HEK293 (cell line): ENCODE measurements around the gene CDH5.

ENCODE experiments used
- CTCF ChIA-PET: fragments of 350-600 bp; formaldehyde crosslinking; extraction: SDS; loops from one replicate; lab custom pipeline; 2021; ENCODE audit warnings: antibody characterized with exemption; lab: Yijun Ruan, JAX
- POLR2A ChIA-PET: fragments of 300-600 bp; formaldehyde crosslinking; extraction: SDS; loops from one replicate; lab custom pipeline; 2020; ENCODE audit warnings: antibody characterized with exemption, inconsistent platforms; lab: Yijun Ruan, JAX
- H3K27ac ChIP-seq: fragments of 200-500 bp; sonication (Bioruptor generic); 2 replicates; pipeline ENCODE4 v1.5.1; 2014; ENCODE audit warnings: low read depth, low read length, control low read depth, inconsistent platforms; ENCODE audit errors: extremely low read depth
- H3K36me3 ChIP-seq, 2 experiments: fragments of 200-500 bp in 1 of 2; sonication (Bioruptor generic) in 1 of 2; 1 replicate in 1 of 2; 2 replicates in 1 of 2; pipeline ENCODE4 v1.5.1; 2014 to 2017; ENCODE audit warnings: inconsistent platforms in 2 of 2, low read length in 2 of 2; ENCODE audit not compliant: control insufficient read depth in 2 of 2, insufficient read depth in 1 of 2
- H3K4me1 ChIP-seq: fragments of 200-500 bp; sonication (Bioruptor generic); 2 replicates; pipeline ENCODE4 v1.5.1; 2014; ENCODE audit warnings: mild to moderate bottlenecking, low read length, inconsistent platforms; ENCODE audit not compliant: control insufficient read depth, insufficient read depth
- H3K4me3 ChIP-seq: 2 replicates; pipeline ENCODE4 v1.5.1; 2011; ENCODE audit warnings: low read depth, mild to moderate bottlenecking, control low read depth, low read length, moderate library complexity
- H3K9me3 ChIP-seq: fragments of 200-500 bp; sonication (Bioruptor generic); 2 replicates; pipeline ENCODE4 v1.5.1; 2014; ENCODE audit warnings: low read depth, low read length, inconsistent platforms; ENCODE audit not compliant: control insufficient read depth, insufficient read depth
- BCL11B ChIP-seq: fragments of 450-650 bp; formaldehyde crosslinking; IDR thresholded peaks from 2 replicates; pipeline ENCODE4 v1.5.1; 2016; ENCODE audit warnings: low read depth, missing biosample characterization, missing genetic modification characterization
- CTCF ChIP-seq: fragments of 450-650 bp; formaldehyde crosslinking; IDR thresholded peaks from 2 replicates; pipeline ENCODE4 v1.5.1; 2016; ENCODE audit warnings: missing biosample characterization, missing genetic modification characterization
- KLF10 ChIP-seq: fragments of 450-650 bp; IDR thresholded peaks from 2 replicates; pipeline ENCODE4 v1.5.1; 2018; ENCODE audit warnings: missing biosample characterization, mild to moderate bottlenecking, missing genetic modification characterization
- PRDM4 ChIP-seq: fragments of 450-650 bp; formaldehyde crosslinking; IDR thresholded peaks from 2 replicates; pipeline ENCODE4 v1.5.1; 2017; ENCODE audit warnings: missing biosample characterization, missing genetic modification characterization
- SETDB1 ChIP-seq: IDR thresholded peaks from one replicate; pipeline ENCODE4 v1.6.1; 2017; ENCODE audit warnings: mild to moderate bottlenecking, low read length, moderate library complexity, mixed read lengths; ENCODE audit not compliant: insufficient read length
- ZBTB11 ChIP-seq: fragments of 450-650 bp; formaldehyde crosslinking; conservative IDR thresholded peaks from 2 replicates; pipeline ENCODE4 v1.5.1; 2016; ENCODE audit warnings: low read depth, missing biosample characterization, missing genetic modification characterization
- ZNF148 ChIP-seq: fragments of 450-650 bp; formaldehyde crosslinking; IDR thresholded peaks from 2 replicates; pipeline ENCODE4 v1.5.0; 2017; ENCODE audit warnings: missing biosample characterization, missing genetic modification characterization, borderline replicate concordance
- ZNF157 ChIP-seq: fragments of 450-650 bp; formaldehyde crosslinking; IDR thresholded peaks from 2 replicates; pipeline ENCODE4 v1.5.1; 2016; ENCODE audit warnings: missing biosample characterization, missing genetic modification characterization
- ZNF18 ChIP-seq: fragments of 450-650 bp; formaldehyde crosslinking; IDR thresholded peaks from 2 replicates; pipeline ENCODE4 v1.5.1; 2016; ENCODE audit warnings: missing biosample characterization, missing genetic modification characterization
- ZNF280D ChIP-seq: fragments of 450-650 bp; formaldehyde crosslinking; IDR thresholded peaks from 2 replicates; pipeline ENCODE4 v1.5.1; 2016; ENCODE audit warnings: missing biosample characterization, missing genetic modification characterization
- ZNF292 ChIP-seq: fragments of 450-650 bp; formaldehyde crosslinking; IDR thresholded peaks from 2 replicates; pipeline ENCODE4 v1.5.1; 2016; ENCODE audit warnings: low read depth, missing biosample characterization, missing genetic modification characterization, borderline replicate concordance
- ZNF398 ChIP-seq: fragments of 450-650 bp; formaldehyde crosslinking; IDR thresholded peaks from 2 replicates; pipeline ENCODE4 v1.5.1; 2017; ENCODE audit warnings: missing biosample characterization, missing genetic modification characterization
- ZNF548 ChIP-seq: fragments of 450-650 bp; formaldehyde crosslinking; IDR thresholded peaks from 2 replicates; pipeline ENCODE4 v1.5.1; 2016; ENCODE audit warnings: missing biosample characterization, missing genetic modification characterization
- ZNF692 ChIP-seq: fragments of 450-650 bp; formaldehyde crosslinking; IDR thresholded peaks from 2 replicates; pipeline ENCODE4 v1.5.1; 2016; ENCODE audit warnings: missing biosample characterization, missing genetic modification characterization
- ZNF704 ChIP-seq: fragments of 450-650 bp; formaldehyde crosslinking; IDR thresholded peaks from 2 replicates; pipeline ENCODE4 v1.5.1; 2016; ENCODE audit warnings: missing biosample characterization, missing genetic modification characterization

Gene CDH5

GRCh38 chr16:66395806-66396555 is 29.5 kb downstream of the CDH5 start:
- ChIA-PET CTCF (interaction anchor here (0.5 to 1.2 kb wide), 6 partner anchors 11 to 332 kb away, joined by 3 to 6 read pairs (median 4); no protein-coding TSS in a partner anchor), POLR2A (interaction anchor here (0.7 kb wide), 1 partner anchor 14 kb away, joined by 6 read pairs; no protein-coding TSS in a partner anchor)
- Histone ChIP-seq H3K36me3 (no peaks in the 10 kb centered on the region), H3K9me3 (no peaks in the 10 kb centered on the region), H3K4me3 (no peak overlapping the region), H3K27ac (no peak overlapping the region), H3K4me1 (peaks cover 7% of the 10 kb centered on the region; the same call in 1 of the 2 replicates)
- no peak for TF ChIP-seq ZNF692 (tag by site-specific recombination)
- TF ChIP-seq BCL11B (tag by site-specific recombination) = no peak
- TF ChIP-seq ZNF292 (tag by site-specific recombination) = no peak
- no peak for TF ChIP-seq ZNF280D
- TF ChIP-seq ZNF398 (tag by site-specific recombination) = no peak
- TF ChIP-seq CTCF (tag by site-specific recombination) = no peak
- TF ChIP-seq ZNF148 (tag by site-specific recombination) = no peak
- TF ChIP-seq ZNF18 (tag by site-specific recombination) = no peak
- no peak for TF ChIP-seq SETDB1
- TF ChIP-seq ZNF157 (tag by site-specific recombination) = no peak
- no peak for TF ChIP-seq PRDM4 (tag by site-specific recombination)
- no peak for TF ChIP-seq ZBTB11 (tag by site-specific recombination)
- no peak for TF ChIP-seq KLF10 (tag by site-specific recombination)
- no peak for TF ChIP-seq ZNF548
- no peak for TF ChIP-seq ZNF704 (tag by site-specific recombination)
